ENCODE measurements around the gene LRIG3.

GRCh38 chr12:58922849-58923248, 2.5 kb upstream of the LRIG3 start:
- TF ChIP-seq CTCF (IDR thresholded peaks at IDR 0.05) (no peak), POLR2AphosphoS5 (IDR thresholded peaks at IDR 0.05) (no peak), EP300 (IDR thresholded peaks at IDR 0.05) (no peak)
